DMS79 (cell line): ENCODE measurements around the gene EPN2.

Source experiments
- DNase-seq: peaks from one replicate; lab custom pipeline; 2025; lab: John Stamatoyannopoulos, UW

Gene EPN2

GRCh38 chr17:19331134-19331533 is 94.0 kb downstream of the EPN2 start:
- no peak for DNase-seq

GRCh38 chr17:19331543-19332245 is 94.5 kb downstream of the EPN2 start:
- no peak for DNase-seq

GRCh38 chr17:19332371-19333131 is 95.4 kb downstream of the EPN2 start:
- no peak for DNase-seq

GRCh38 chr17:19333132-19333440 is 95.9 kb downstream of the EPN2 start:
- no peak for DNase-seq

GRCh38 chr17:19333736-19334290 is 96.6 kb downstream of the EPN2 start:
- DNase-seq, result no peak

- DNase-seq, result no peak
Measured at GRCh38 chr17:19334331-19334730, 97.2 kb downstream of the EPN2 start.

GRCh38 chr17:19335951-19336631 is 98.9 kb downstream of the EPN2 start:
- DNase-seq, result no peak

GRCh38 chr17:19336938-19337711 is 100.0 kb downstream of the EPN2 start:
- no peak for DNase-seq

- DNase-seq, result no peak
Measured at GRCh38 chr17:19337712-19338023, 100.5 kb downstream of the EPN2 start.

GRCh38 chr17:19338031-19338990 is 101.1 kb downstream of the EPN2 start:
- no peak for DNase-seq

- DNase-seq, result no peak
Measured at GRCh38 chr17:19339341-19339815, 102.2 kb downstream of the EPN2 start.

- DNase-seq, result no peak
Measured at GRCh38 chr17:19341211-19341631, 104.1 kb downstream of the EPN2 start.

GRCh38 chr17:19341641-19342610 is 104.8 kb downstream of the EPN2 start:
- DNase-seq, result no peak

GRCh38 chr17:19342611-19343255 is 105.6 kb downstream of the EPN2 start:
- DNase-seq, result no peak

- DNase-seq, result no peak
Measured at GRCh38 chr17:19343256-19343630, 106.1 kb downstream of the EPN2 start.

- no peak for DNase-seq
Measured at GRCh38 chr17:19343671-19344151, 106.5 kb downstream of the EPN2 start.

- no peak for DNase-seq
Measured at GRCh38 chr17:19344311-19345066, 107.3 kb downstream of the EPN2 start.

- DNase-seq, result no peak
Measured at GRCh38 chr17:19345067-19345460, 107.9 kb downstream of the EPN2 start.
